GM23248 (cell line): Measurements from ENCODE around the gene RHAG. TPM values are rescaled to one million over a fixed set of nuclear protein-coding genes. Genes with fewer than 3 reads are reported as not detected.
"Not testable (repeated sequence)": the region's sequence is repeated elsewhere in the genome, so short reads cannot be mapped to it uniquely, and the experiment has no call there.

Experiments
- DNase-seq: peaks from one replicate; pipeline ENCODE4 v3.0.0-alpha.2; 2015
- H2AFZ ChIP-seq: fragments of 200-600 bp; sonication (generic); 2 replicates; pipeline ENCODE4 v1.6.1; 2016; ENCODE audit warnings: antibody characterized with exemption
- H3F3A ChIP-seq: fragments of 200-600 bp; sonication (generic); 2 replicates; pipeline ENCODE4 v1.6.1; 2016; ENCODE audit warnings: mild to moderate bottlenecking, antibody characterized with exemption, mixed run types; ENCODE audit not compliant: insufficient read depth
- H3K27ac ChIP-seq: fragments of 200-600 bp; sonication (generic); 2 replicates; pipeline ENCODE4 v1.5.1; 2016; ENCODE audit warnings: mild to moderate bottlenecking
- H3K27me3 ChIP-seq: fragments of 200-600 bp; sonication (generic); replicated peaks from 2 replicates; pipeline ENCODE4 v1.6.1; 2016; ENCODE audit warnings: mild to moderate bottlenecking; ENCODE audit not compliant: insufficient read depth
- H3K36me3 ChIP-seq: fragments of 200-600 bp; sonication (generic); 2 replicates; pipeline ENCODE4 v1.6.1; 2016; ENCODE audit warnings: low read depth, mild to moderate bottlenecking
- H3K4me1 ChIP-seq: fragments of 200-600 bp; sonication (generic); 2 replicates; pipeline ENCODE4 v1.6.1; 2016; ENCODE audit warnings: mild to moderate bottlenecking; ENCODE audit not compliant: insufficient read depth
- H3K4me2 ChIP-seq: fragments of 200-600 bp; sonication (generic); one replicate; pipeline ENCODE4 v1.6.1; 2016; ENCODE audit warnings: mild to moderate bottlenecking; ENCODE audit not compliant: unreplicated experiment
- H3K4me3 ChIP-seq: fragments of 200-600 bp; sonication (generic); 2 replicates; pipeline ENCODE4 v1.5.1; 2016; ENCODE audit warnings: mild to moderate bottlenecking
- H3K79me2 ChIP-seq: fragments of 200-600 bp; sonication (generic); 2 replicates; pipeline ENCODE4 v1.6.1; 2016; ENCODE audit warnings: mild to moderate bottlenecking; ENCODE audit not compliant: insufficient read depth
- H3K9ac ChIP-seq: fragments of 200-600 bp; sonication (generic); 2 replicates; pipeline ENCODE4 v1.6.1; 2016; ENCODE audit warnings: mild to moderate bottlenecking
- H3K9me2 ChIP-seq: fragments of 200-600 bp; sonication (generic); 2 replicates; pipeline ENCODE4 v1.6.1; 2016; ENCODE audit warnings: mixed run types, mild to moderate bottlenecking, moderate library complexity; ENCODE audit not compliant: insufficient read depth
- H3K9me3 ChIP-seq: fragments of 200-600 bp; sonication (generic); one replicate; pipeline ENCODE4 v1.6.1; 2017; ENCODE audit warnings: low read depth
- H4K20me1 ChIP-seq: fragments of 200-600 bp; sonication (generic); 2 replicates; pipeline ENCODE4 v1.6.0; 2016; ENCODE audit not compliant: insufficient read depth
- EZH2 ChIP-seq: fragments of 200-600 bp; sonication (generic); IDR thresholded peaks from 2 replicates; pipeline ENCODE4 v1.6.1; 2018; ENCODE audit warnings: antibody characterized with exemption, mild to moderate bottlenecking; ENCODE audit not compliant: insufficient read depth, poor library complexity, severe bottlenecking
- EZH2phosphoT487 ChIP-seq: fragments of 200-600 bp; sonication (generic); IDR thresholded peaks from 2 replicates; pipeline ENCODE4 v1.6.1; 2018; ENCODE audit warnings: antibody characterized with exemption, moderate library complexity, mild to moderate bottlenecking, low read depth; ENCODE audit not compliant: insufficient read depth
- WGBS, 2 experiments: methylation state at CpG; one replicate each; pipeline ENCODE4 v1.1.6; 2015 to 2017; ENCODE audit warnings: low lambda C conversion rate in 2 of 2, low coverage in 1 of 2; ENCODE audit errors: missing lambda C conversion rate in 2 of 2; 5-methylcytosine and 5-hydroxymethylcytosine counted together
- in situ Hi-C: fragments of 300-500 bp; cut with MboI; formaldehyde crosslinking; loops from 2 replicates; pipeline ENCODE4 v1.15.0; 2020
- polyA plus RNA-seq: library from polyadenylated mRNA; unstranded; fragments of >200 nt; fragmentation: Nextera tagmentation; extraction: Ambion mirVana; gene quantifications from 2 replicates; pipeline ENCODE4 v1.2.1, GENCODE V29; 2016
- total RNA-seq: library from RNA; depleted of rRNA; stranded (reverse); fragments of >200 nt; shearing (Covaris generic); gene quantifications from 2 replicates; pipeline ENCODE4 v1.2.3, GENCODE V29; 2014

Gene RHAG
- total and polyA plus RNA-seq, 2 experiments from 2014 or later: not detected

GRCh38 chr6:49666930-49667757 lies 30.5 kb upstream of the RHAG start:
- Histone ChIP-seq H3K4me1 (no peaks in the 10 kb centered on the region), H2AFZ (no peak overlapping the region), H3K36me3 (no peaks in the 10 kb centered on the region), H3K79me2 (no peaks in the 10 kb centered on the region), H3K27me3 (no peaks in the 10 kb centered on the region), H3K9me3 (no peaks in the 10 kb centered on the region), H3K4me3 (no peak overlapping the region), H3K27ac (no peak overlapping the region), H3K4me2 (no peak overlapping the region), H3K9me2 (no peaks in the 10 kb centered on the region), H4K20me1 (no peaks in the 10 kb centered on the region), H3F3A (no peaks in the 10 kb centered on the region), H3K9ac (no peak overlapping the region)
- TF ChIP-seq EZH2phosphoT487 (no peak), EZH2 (no peak)
- 16 to 18% methylated on average over 5 of the region's 5 CpGs for WGBS, 2 experiments
- in situ Hi-C loops: no loop called here
- no peak for DNase-seq

GRCh38 chr6:49666480-49666879 lies 29.8 kb upstream of the RHAG start:
- H3K9me3 ChIP-seq: no peaks in the 10 kb centered on the region
- H3K4me3 ChIP-seq: no peak overlapping the region
- no peak for DNase-seq
- H2AFZ ChIP-seq: no peak overlapping the region
- no peaks in the 10 kb centered on the region for H3K79me2 ChIP-seq
- no peaks in the 10 kb centered on the region for H3K36me3 ChIP-seq
- no peaks in the 10 kb centered on the region for H3K9me2 ChIP-seq
- H3K4me1 ChIP-seq: no peaks in the 10 kb centered on the region
- H4K20me1 ChIP-seq: no peaks in the 10 kb centered on the region
- H3F3A ChIP-seq: no peaks in the 10 kb centered on the region
- H3K9ac ChIP-seq: no peak overlapping the region
- TF ChIP-seq EZH2 (no peak), EZH2phosphoT487 (no peak)
- no peak overlapping the region for H3K27ac ChIP-seq
- H3K27me3 ChIP-seq: no peaks in the 10 kb centered on the region
- 0% methylated on average over 1 of the region's 1 CpG for WGBS, 2 experiments
- in situ Hi-C loops: no loop called here
- no peak overlapping the region for H3K4me2 ChIP-seq

- Histone ChIP-seq H3K4me3 (no peak overlapping the region), H3K4me2 (no peak overlapping the region), H3K9me3 (no peaks in the 10 kb centered on the region), H3K79me2 (no peaks in the 10 kb centered on the region), H3K9me2 (no peaks in the 10 kb centered on the region), H3K36me3 (no peaks in the 10 kb centered on the region), H3K27ac (no peak overlapping the region), H3K9ac (no peak overlapping the region), H4K20me1 (no peaks in the 10 kb centered on the region), H2AFZ (no peak overlapping the region), H3K27me3 (no peaks in the 10 kb centered on the region), H3K4me1 (no peaks in the 10 kb centered on the region), H3F3A (no peaks in the 10 kb centered on the region)
- no peak for DNase-seq
- in situ Hi-C loops: no loop called here
- WGBS, 2 experiments: 29 to 36% methylated on average over 3 of the region's 3 CpGs
- TF ChIP-seq EZH2 (no peak), EZH2phosphoT487 (no peak)
These were observed 28.2 kb upstream of the RHAG start for GRCh38 chr6:49664817-49665216.

- H4K20me1 ChIP-seq, H3K27ac ChIP-seq, H3K4me2 ChIP-seq, H3F3A ChIP-seq, H3K9me2 ChIP-seq, H3K4me3 ChIP-seq, in situ Hi-C loops, H3K4me1 ChIP-seq, H3K27me3 ChIP-seq, H3K79me2 ChIP-seq, H3K9me3 ChIP-seq, H2AFZ ChIP-seq, H3K9ac ChIP-seq, DNase-seq, H3K36me3 ChIP-seq: not testable (repeated sequence)
- 52 to 70% methylated on average over 1 of the region's 1 CpG for WGBS, 2 experiments
These were observed 27.4 kb upstream of the RHAG start for GRCh38 chr6:49664054-49664453.
